Subcutaneous adipose tissue (tissue), 4 donors: Measurements from ENCODE around the gene EMILIN1. TPM values are rescaled to one million over a fixed set of nuclear protein-coding genes. Genes with fewer than 3 reads are reported as not detected.

Experiments
- CTCF ChIP-seq: fragments of 450-650 bp; IDR thresholded peaks from one replicate; pipeline ENCODE4 v1.5.1; 2016; ENCODE audit warnings: low read depth, mild to moderate bottlenecking, control low read depth, antibody characterized with exemption, moderate library complexity
- total RNA-seq, 4 donors: library from RNA; depleted of rRNA; stranded (reverse); fragments of >200 nt; gene quantifications; one replicate each; pipeline ENCODE4 v1.1.0, GENCODE V29; 2016

EMILIN1 gene
- total RNA-seq, 4 donors from 2014 or later: 21.0 to 51.6 (median 33.5) TPM

- no peak for TF ChIP-seq CTCF
Measured at GRCh38 chr2:27039426-27039825, 39.0 kb upstream of the EMILIN1 start.

- TF ChIP-seq CTCF: no peak
Measured at GRCh38 chr2:27039871-27040270, 38.5 kb upstream of the EMILIN1 start.

- TF ChIP-seq CTCF: no peak
Measured at GRCh38 chr2:27040282-27040681, 38.1 kb upstream of the EMILIN1 start.

- no peak for TF ChIP-seq CTCF
Measured at GRCh38 chr2:27041752-27042151, 36.7 kb upstream of the EMILIN1 start.

GRCh38 chr2:27042159-27042661, 36.2 kb upstream of the EMILIN1 start:
- no peak for TF ChIP-seq CTCF

- TF ChIP-seq CTCF: no peak
Measured at GRCh38 chr2:27042985-27043634, 35.3 kb upstream of the EMILIN1 start.

- no peak for TF ChIP-seq CTCF
Measured at GRCh38 chr2:27049422-27050280, 28.8 kb upstream of the EMILIN1 start.
